ENCODE results near the gene ABCC10. TPM values are rescaled to one million over a fixed set of nuclear protein-coding genes. Genes with fewer than 3 reads are reported as not detected.

ABCC10 gene
- total RNA-seq, 1 experiment from 2014 or later, result 25.5 TPM

- ChIA-PET CTCF (interaction anchor here (1.1 kb wide), 1 partner anchor 60 kb away, joined by 3 read pairs; no protein-coding TSS in a partner anchor), POLR2A (interaction anchor here (1.6 kb wide), 1 partner anchor 68 kb away, joined by 4 read pairs; the partner anchor contains the start of gene ZNF318)
- peak; percentile 41; the same call in 1 of the 2 replicates for TF ChIP-seq GABPB1 (CRISPR knock-in tag; IDR thresholded peaks at IDR 0.05)
- no peak for TF ChIP-seq ATF3 (CRISPR knock-in tag; conservative IDR thresholded peaks at IDR 0.05)
- no peaks in the 10 kb centered on the region for H3K4me1 Mint-ChIP-seq
- H3K36me3 Mint-ChIP-seq, result peaks cover 2% of the 10 kb centered on the region; the same call in 1 of the 2 replicates
- DNase-seq (ENCODE audit: low spot score), result no peak
- no peak overlapping the region for H3K4me3 Mint-ChIP-seq
- H3K27ac Mint-ChIP-seq, result no peak overlapping the region
- H3K9me3 Mint-ChIP-seq, result no peaks in the 10 kb centered on the region
- H3K27me3 Mint-ChIP-seq (ENCODE audit: low read depth), result no peaks in the 10 kb centered on the region
- no peak for ATAC-seq
These were observed 9.4 kb downstream of the ABCC10 start for GRCh38 chr6:43436577-43437282.

- H3K4me3 Mint-ChIP-seq, result no peak overlapping the region
- H3K9me3 Mint-ChIP-seq, result no peaks in the 10 kb centered on the region
- no peaks in the 10 kb centered on the region for H3K27me3 Mint-ChIP-seq (ENCODE audit: low read depth)
- H3K36me3 Mint-ChIP-seq, result peaks cover 2% of the 10 kb centered on the region; the same call in 1 of the 2 replicates
- TF ChIP-seq ZBTB43 (CRISPR knock-in tag; IDR thresholded peaks at IDR 0.05) (no peak), SMAD4 (CRISPR knock-in tag; IDR thresholded peaks at IDR 0.05) (no peak), HMGXB4 (CRISPR knock-in tag; IDR thresholded peaks at IDR 0.05) (no peak), JAZF1 (CRISPR knock-in tag; IDR thresholded peaks at IDR 0.05) (no peak), ELF4 (CRISPR knock-in tag; IDR thresholded peaks at IDR 0.05; ENCODE audit: low read depth) (no peak), MLX (CRISPR knock-in tag; IDR thresholded peaks at IDR 0.05) (no peak), KAT7 (CRISPR knock-in tag; IDR thresholded peaks at IDR 0.05; ENCODE audit: borderline replicate concordance) (no peak), ZNF671 (CRISPR knock-in tag; IDR thresholded peaks at IDR 0.05) (no peak), E2F4 (CRISPR knock-in tag; IDR thresholded peaks at IDR 0.05; ENCODE audit: borderline replicate concordance, low read depth) (no peak), ZNF425 (CRISPR knock-in tag; conservative IDR thresholded peaks at IDR 0.05) (no peak), ARID4B (CRISPR knock-in tag; IDR thresholded peaks at IDR 0.05; ENCODE audit: borderline replicate concordance) (no peak)
- CTCF ChIA-PET, result interaction anchor here (0.6 kb wide), 3 partner anchors 20 to 526 kb away, joined by 3 read pairs; no protein-coding TSS in a partner anchor
- H3K27ac Mint-ChIP-seq, result no peak overlapping the region
- ATAC-seq, result no peak
- no peak for DNase-seq (ENCODE audit: low spot score)
- POLR2A ChIA-PET, result interaction anchor here (1.6 kb wide), 1 partner anchor 69 kb away, joined by 4 read pairs; the partner anchor contains the start of gene ZNF318
- H3K4me1 Mint-ChIP-seq, result no peaks in the 10 kb centered on the region
These were observed 10.4 kb downstream of the ABCC10 start for GRCh38 chr6:43437700-43438099.
